Ascending aorta (tissue), 2 donors: ENCODE results near the gene PRSS35. TPM values are rescaled to one million over a fixed set of nuclear protein-coding genes. Genes with fewer than 3 reads are reported as not detected.
A peak's percentile ranks its signal among the peaks of the same experiment; 100 is the strongest.

Experiments
- DNase-seq, 2 donors: peaks; one replicate each; pipeline ENCODE4 v3.0.0-alpha.2; 2019; ENCODE audit warnings: low spot score in 2 of 2
- H3K27ac ChIP-seq, 2 donors: fragments of 200-600 bp; sonication (generic); one replicate each; pipeline ENCODE4 v1.5.1; 2016 to 2017; ENCODE audit warnings: mild to moderate bottlenecking in 1 of 2
- H3K27me3 ChIP-seq: fragments of 200-600 bp; sonication (generic); one replicate; pipeline ENCODE4 v1.5.1; 2017
- H3K36me3 ChIP-seq, 2 donors: fragments of 200-600 bp; sonication (generic); one replicate each; pipeline ENCODE4 v1.5.1; 2016
- H3K4me1 ChIP-seq, 2 donors: fragments of 200-600 bp; sonication (generic); one replicate each; pipeline ENCODE4 v1.5.1; 2016 to 2017; ENCODE audit warnings: mild to moderate bottlenecking in 1 of 2
- H3K4me3 ChIP-seq, 2 donors: fragments of 200-600 bp; sonication (generic); one replicate each; pipeline ENCODE4 v1.5.1; 2016 to 2017; ENCODE audit warnings: mild to moderate bottlenecking in 1 of 2
- H3K9me3 ChIP-seq, 2 donors: fragments of 200-600 bp; sonication (generic); one replicate each; pipeline ENCODE4 v1.5.1; 2016
- CTCF ChIP-seq, 3 experiments: fragments of 200-600 bp in 2 of 3; fragments of 450-650 bp in 1 of 3; sonication (generic) in 2 of 3; IDR thresholded peaks; one replicate each; pipeline ENCODE4 v1.5.1; 2016 to 2019; ENCODE audit warnings: antibody characterized with exemption in 3 of 3, mild to moderate bottlenecking in 1 of 3, moderate library complexity in 1 of 3
- intact Hi-C: fragments of 100-400 bp; cut with DNase I; formaldehyde crosslinking; loops from one replicate; pipeline ENCODE4 v1.15.1; 2023
- total RNA-seq: library from RNA; depleted of rRNA; stranded (reverse); fragments of >200 nt; gene quantifications from one replicate; pipeline ENCODE4 v1.1.0, GENCODE V29; 2016

Gene PRSS35
- total RNA-seq, 1 donor from 2014 or later, result 1.8 TPM

- Histone ChIP-seq H3K27me3 (no peaks in the 10 kb centered on the region), H3K4me3 (no peak overlapping the region), H3K27ac (peak overlapping the region; percentile 32 to 61), H3K4me1 (peaks cover 0 to 13% of the 10 kb centered on the region in 2 donors), H3K9me3 (no peaks in the 10 kb centered on the region), H3K36me3 (no peaks in the 10 kb centered on the region)
- intact Hi-C loops, result no loop called here
- no peak for DNase-seq
- no peak for TF ChIP-seq CTCF (IDR thresholded peaks at IDR 0.05)
Observed at GRCh38 chr6:83509441-83509840, 2.9 kb upstream of the PRSS35 start.

- intact Hi-C loops, result no loop called here
- no peaks in the 10 kb centered on the region for H3K27me3 ChIP-seq
- H3K36me3 ChIP-seq, result no peaks in the 10 kb centered on the region
- peak overlapping the region in 1 of 2 donors; percentile 73 for H3K27ac ChIP-seq
- no peak for DNase-seq
- no peaks in the 10 kb centered on the region for H3K9me3 ChIP-seq
- TF ChIP-seq CTCF (IDR thresholded peaks at IDR 0.05), result no peak
- no peak overlapping the region for H3K4me3 ChIP-seq
- H3K4me1 ChIP-seq, result peaks cover 0 to 16% of the 10 kb centered on the region in 2 donors
Observed at GRCh38 chr6:83510791-83511190, 1.5 kb upstream of the PRSS35 start.

- intact Hi-C loops, result no loop called here
- no peak for DNase-seq
- H3K9me3 ChIP-seq, result no peaks in the 10 kb centered on the region
- no peaks in the 10 kb centered on the region for H3K27me3 ChIP-seq
- no peak for TF ChIP-seq CTCF (IDR thresholded peaks at IDR 0.05)
- H3K27ac ChIP-seq, result peak overlapping the region; percentile 72 to 73
- H3K4me1 ChIP-seq, result peaks cover 0 to 16% of the 10 kb centered on the region in 2 donors
- H3K36me3 ChIP-seq, result no peaks in the 10 kb centered on the region
- no peak overlapping the region for H3K4me3 ChIP-seq
Observed at GRCh38 chr6:83511266-83511665, 1.1 kb upstream of the PRSS35 start.

GRCh38 chr6:83514466-83514865 is 2.1 kb downstream of the PRSS35 start:
- no peaks in the 10 kb centered on the region for H3K27me3 ChIP-seq
- intact Hi-C loops, result no loop called here
- H3K36me3 ChIP-seq, result no peaks in the 10 kb centered on the region
- peaks cover 0 to 21% of the 10 kb centered on the region in 2 donors for H3K4me1 ChIP-seq
- no peak overlapping the region for H3K27ac ChIP-seq
- no peak for TF ChIP-seq CTCF (IDR thresholded peaks at IDR 0.05)
- peak overlapping the region in 1 of 2 donors; percentile 4 for H3K4me3 ChIP-seq
- DNase-seq, result no peak
- H3K9me3 ChIP-seq, result no peaks in the 10 kb centered on the region

- no peaks in the 10 kb centered on the region for H3K27me3 ChIP-seq
- H3K4me1 ChIP-seq, result peaks cover 0 to 21% of the 10 kb centered on the region in 2 donors
- peak overlapping the region in 1 of 2 donors; percentile 4 for H3K4me3 ChIP-seq
- DNase-seq, result no peak
- no peaks in the 10 kb centered on the region for H3K36me3 ChIP-seq
- intact Hi-C loops, result loop anchor here (1.0 to 5.0 kb wide), 3 partner anchors 97 to 448 kb away; partner anchors contain the start of genes DOP1A and UBE3D
- H3K27ac ChIP-seq, result no peak overlapping the region
- TF ChIP-seq CTCF (IDR thresholded peaks at IDR 0.05), result peak; percentile 62 to 87 (median 74)
- no peaks in the 10 kb centered on the region for H3K9me3 ChIP-seq
Observed at GRCh38 chr6:83514866-83515466, 2.6 kb downstream of the PRSS35 start.
